ENCODE results near the gene NES.

DNA sequence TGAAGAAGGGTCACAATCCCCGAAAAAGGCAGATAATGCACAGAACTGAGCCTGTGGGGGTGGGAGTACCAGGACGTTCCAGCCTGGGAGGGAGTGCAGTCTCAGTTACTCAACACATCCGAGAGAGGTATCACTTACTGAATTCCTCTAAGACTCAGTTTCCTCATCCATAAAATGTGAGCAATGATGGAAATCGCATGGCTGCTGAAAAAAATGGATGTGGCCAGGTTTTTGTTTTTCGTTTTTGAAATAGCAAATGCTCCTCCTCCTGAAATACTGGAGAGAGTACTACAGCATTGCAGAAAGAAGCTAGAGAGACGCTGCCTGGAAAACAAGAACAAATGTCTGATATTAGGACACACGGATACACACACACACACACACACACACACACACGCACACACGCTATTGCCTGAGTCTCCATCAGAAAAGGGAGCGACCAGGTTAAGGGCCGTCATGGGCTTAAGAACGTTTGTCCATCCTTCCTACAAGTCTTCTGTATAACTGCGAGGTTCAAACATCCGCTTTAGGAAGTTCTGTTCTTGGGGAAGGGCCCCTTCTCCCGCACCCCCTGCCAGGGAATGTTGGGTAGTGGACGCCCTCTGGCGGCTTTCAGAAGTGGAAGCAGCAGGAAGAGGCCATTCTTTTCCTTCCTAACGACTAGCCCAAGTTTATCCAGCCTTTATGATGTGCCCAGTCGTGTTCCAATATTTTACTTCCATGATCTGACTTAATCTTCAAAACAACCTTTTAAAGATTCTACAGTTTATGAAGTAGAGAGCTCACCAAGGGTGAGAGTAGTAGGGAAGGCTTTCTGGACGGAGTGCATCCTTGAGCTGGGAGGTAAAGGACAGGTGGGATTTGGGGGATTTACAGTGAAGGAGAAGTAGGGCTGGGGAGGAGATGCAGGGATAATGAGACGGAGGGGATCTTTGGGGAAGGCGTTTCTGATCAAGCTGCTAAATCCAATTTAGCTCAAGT, 699 bp upstream of the NES start:
- TF ChIP-seq CTCF (conservative IDR thresholded peaks at IDR 0.05; ENCODE audit: low read depth in 2 of 2), result peak; percentile 93 to 97
- no peak for TF ChIP-seq ETS1 (IDR thresholded peaks at IDR 0.05)
- no peak for TF ChIP-seq POLR2AphosphoS5 (IDR thresholded peaks at IDR 0.05; ENCODE audit: low read depth)
- TF ChIP-seq EZH2 (IDR thresholded peaks at IDR 0.05; ENCODE audit: low read depth, unreplicated experiment), result no peak
- TF ChIP-seq REST (IDR thresholded peaks at IDR 0.05; ENCODE audit: unreplicated experiment), result no peak
- TF ChIP-seq EZH2phosphoT487 (IDR thresholded peaks at IDR 0.05; ENCODE audit: unreplicated experiment), result no peak
- TF ChIP-seq ZNF331 (CRISPR knock-in tag; IDR thresholded peaks at IDR 0.05; ENCODE audit: low read depth), result no peak
- TF ChIP-seq STAT1 (IDR thresholded peaks at IDR 0.05; ENCODE audit: unreplicated experiment), result no peak
- TF ChIP-seq ZNF114 (CRISPR knock-in tag; IDR thresholded peaks at IDR 0.05), result no peak
